Measurements from ENCODE around the gene RAB19. TPM values are rescaled to one million over a fixed set of nuclear protein-coding genes. Genes with fewer than 3 reads are reported as not detected.
"Not testable (repeated sequence)": the region's sequence is repeated elsewhere in the genome, so short reads cannot be mapped to it uniquely, and the experiment has no call there.

Gene RAB19
- total RNA-seq, 6 experiments from 2014 or later, result 0.27 to 1.0 TPM; not detected in 4

DNA sequence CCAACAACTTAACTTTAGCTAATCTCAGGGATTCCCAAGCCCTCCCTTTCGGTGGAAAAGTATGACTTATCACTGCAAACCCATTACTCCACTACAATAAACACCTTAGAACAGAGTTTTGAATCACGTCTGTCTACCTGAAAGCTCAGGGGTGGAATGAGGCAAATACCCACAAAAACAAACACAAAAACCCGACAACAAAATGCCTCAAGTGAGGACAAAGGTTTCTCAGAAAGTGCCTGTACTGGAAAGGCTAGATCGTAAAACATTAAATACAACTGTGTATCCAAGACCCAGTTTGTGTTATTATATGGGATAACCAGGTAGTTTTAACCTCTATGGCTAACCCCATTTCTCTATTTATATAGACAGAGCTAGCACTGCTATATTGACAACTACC is 49.4 kb downstream of the RAB19 start:
- Histone ChIP-seq H3K9me3 (no peaks in the 10 kb centered on the region), H3K4me1 (peaks cover 0 to 12% (median 0%) of the 10 kb centered on the region in 4 donors), H3K27me3 (no peaks in the 10 kb centered on the region), H3K4me3 (no peak overlapping the region), H3K36me3 (peaks cover under 1 to 42% (median 20%) of the 10 kb centered on the region in 4 donors), H3K27ac (no peak overlapping the region)
- WGBS (ENCODE audit: insufficient coverage, low coverage, low lambda C conversion rate, missing lambda C conversion rate), result 80% methylated on average over 4 of the region's 4 CpGs
- DNase-seq, result no peak
- TF ChIP-seq POLR2A (IDR thresholded peaks at IDR 0.05), result no peak
- TF ChIP-seq, protein P1, sequence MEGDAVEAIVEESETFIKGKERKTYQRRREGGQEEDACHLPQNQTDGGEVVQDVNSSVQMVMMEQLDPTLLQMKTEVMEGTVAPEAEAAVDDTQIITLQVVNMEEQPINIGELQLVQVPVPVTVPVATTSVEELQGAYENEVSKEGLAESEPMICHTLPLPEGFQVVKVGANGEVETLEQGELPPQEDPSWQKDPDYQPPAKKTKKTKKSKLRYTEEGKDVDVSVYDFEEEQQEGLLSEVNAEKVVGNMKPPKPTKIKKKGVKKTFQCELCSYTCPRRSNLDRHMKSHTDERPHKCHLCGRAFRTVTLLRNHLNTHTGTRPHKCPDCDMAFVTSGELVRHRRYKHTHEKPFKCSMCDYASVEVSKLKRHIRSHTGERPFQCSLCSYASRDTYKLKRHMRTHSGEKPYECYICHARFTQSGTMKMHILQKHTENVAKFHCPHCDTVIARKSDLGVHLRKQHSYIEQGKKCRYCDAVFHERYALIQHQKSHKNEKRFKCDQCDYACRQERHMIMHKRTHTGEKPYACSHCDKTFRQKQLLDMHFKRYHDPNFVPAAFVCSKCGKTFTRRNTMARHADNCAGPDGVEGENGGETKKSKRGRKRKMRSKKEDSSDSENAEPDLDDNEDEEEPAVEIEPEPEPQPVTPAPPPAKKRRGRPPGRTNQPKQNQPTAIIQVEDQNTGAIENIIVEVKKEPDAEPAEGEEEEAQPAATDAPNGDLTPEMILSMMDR (IDR thresholded peaks at IDR 0.05), result no peak
- intact Hi-C loops (cut with DNase I), result no loop called here
- no peak for ATAC-seq

DNA sequence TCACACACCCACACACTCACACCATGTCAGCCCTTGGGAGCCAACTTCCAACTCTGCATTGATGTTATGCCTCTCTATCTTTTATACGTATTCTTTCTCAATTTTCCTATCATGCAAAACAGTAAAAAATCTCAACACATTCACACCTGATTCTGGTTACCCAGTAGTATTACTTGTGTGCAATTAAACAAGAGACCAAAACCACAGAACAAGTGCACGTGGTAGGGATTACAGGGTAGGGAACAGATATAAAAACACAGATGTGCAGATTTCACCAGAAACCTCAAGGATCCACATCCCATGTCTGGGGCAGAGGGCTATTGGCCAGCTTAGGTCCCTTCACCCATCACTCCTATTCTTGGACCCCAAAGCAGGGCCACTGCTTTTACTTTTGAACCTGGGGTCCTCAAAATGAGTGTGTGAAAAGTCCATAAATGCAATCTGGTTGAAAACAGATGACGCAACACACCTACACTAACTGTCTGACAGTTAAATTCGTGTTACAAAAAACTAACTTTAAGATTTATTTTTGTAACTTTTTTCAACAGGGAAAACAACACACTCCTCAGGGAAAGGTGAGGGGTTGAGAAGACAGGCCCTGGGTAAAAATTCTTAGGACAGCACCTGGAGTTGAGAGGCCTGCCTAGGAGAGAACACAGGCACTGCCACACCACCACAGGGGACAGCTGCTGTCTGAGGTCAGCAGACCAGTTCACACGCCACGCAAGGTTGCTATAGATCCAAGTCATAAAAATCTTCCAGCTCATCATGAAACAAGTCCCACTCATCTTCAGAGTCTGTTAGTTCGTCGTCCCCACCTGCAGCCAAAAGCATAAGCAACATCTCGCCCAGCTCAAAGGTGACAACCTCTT is 50.2 kb downstream of the RAB19 start:
- H3K27me3 ChIP-seq; ATAC-seq; DNase-seq; H3K27ac ChIP-seq; H3K9me3 ChIP-seq; H3K4me3 ChIP-seq; intact Hi-C loops (cut with DNase I): not testable (repeated sequence)
- Histone ChIP-seq H3K4me1 (peaks cover 0 to 12% (median 0%) of the 10 kb centered on the region in 4 donors), H3K36me3 (peaks cover 8 to 49% (median 24%) of the 10 kb centered on the region in 4 donors)
- WGBS (ENCODE audit: insufficient coverage, low coverage, low lambda C conversion rate, missing lambda C conversion rate), result 83% methylated on average over 9 of the region's 9 CpGs

DNA sequence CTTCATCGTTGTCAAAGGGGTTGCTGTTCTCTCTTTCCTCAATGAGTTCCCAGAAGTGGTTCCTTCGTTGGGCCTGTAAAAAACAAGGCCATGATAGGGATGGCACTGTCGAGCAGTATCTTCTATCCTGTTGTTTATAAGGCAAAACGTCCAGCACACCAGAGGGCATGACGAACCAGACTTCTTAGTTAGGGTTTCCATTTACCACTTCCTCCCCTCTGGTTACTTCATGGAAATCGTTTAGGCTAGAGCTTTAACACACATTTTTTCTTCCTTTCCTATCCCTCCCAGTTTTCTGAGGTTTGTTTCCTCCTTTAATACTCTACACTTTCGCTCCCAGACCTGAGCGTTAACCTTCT is 50.8 kb downstream of the RAB19 start:
- H3K27ac ChIP-seq, result no peak overlapping the region
- H3K27me3 ChIP-seq, result no peaks in the 10 kb centered on the region
- DNase-seq, result no peak
- no peak overlapping the region for H3K4me3 ChIP-seq
- WGBS (ENCODE audit: insufficient coverage, low coverage, low lambda C conversion rate, missing lambda C conversion rate), result 73% methylated on average over 7 of the region's 8 CpGs
- H3K9me3 ChIP-seq, result no peaks in the 10 kb centered on the region
- H3K4me1 ChIP-seq, result peaks cover 0 to 12% (median 0%) of the 10 kb centered on the region in 4 donors
- intact Hi-C loops (cut with DNase I), result no loop called here
- H3K36me3 ChIP-seq, result peaks cover 8 to 55% (median 25%) of the 10 kb centered on the region in 4 donors
- ATAC-seq, result no peak
- TF ChIP-seq POLR2A (IDR thresholded peaks at IDR 0.05), result no peak
- TF ChIP-seq, protein P1 (IDR thresholded peaks at IDR 0.05), result no peak

DNA sequence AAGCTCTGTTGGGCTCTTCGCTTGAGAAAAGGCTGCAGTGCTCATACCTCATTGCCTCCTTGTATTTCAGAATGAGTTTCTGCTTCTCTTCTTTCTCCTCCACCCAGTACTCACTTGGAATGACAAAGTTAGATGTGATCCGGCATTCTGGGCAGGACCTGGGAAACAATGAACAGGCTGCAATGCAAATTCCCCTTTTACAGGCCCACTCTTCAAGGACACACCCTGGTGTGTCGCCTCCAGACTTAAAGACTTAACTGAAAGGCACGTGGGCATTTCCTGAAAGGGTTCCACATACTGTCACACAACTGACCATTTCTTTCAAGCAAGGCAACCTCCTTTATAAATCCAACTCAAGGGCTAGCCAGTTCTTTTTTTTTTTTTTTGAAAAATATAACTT is 51.9 kb downstream of the RAB19 start:
- Histone ChIP-seq H3K9me3 (no peaks in the 10 kb centered on the region), H3K27ac (no peak overlapping the region), H3K4me1 (peaks cover 0 to 12% (median 0%) of the 10 kb centered on the region in 4 donors), H3K36me3 (peaks cover 8 to 55% (median 27%) of the 10 kb centered on the region in 4 donors), H3K4me3 (no peak overlapping the region), H3K27me3 (no peaks in the 10 kb centered on the region)
- no peak for DNase-seq
- WGBS (ENCODE audit: insufficient coverage, low coverage, low lambda C conversion rate, missing lambda C conversion rate), result 83% methylated on average over 4 of the region's 4 CpGs
- intact Hi-C loops (cut with DNase I), result no loop called here
- ATAC-seq, result no peak
- no peak for TF ChIP-seq POLR2A (IDR thresholded peaks at IDR 0.05)
- TF ChIP-seq, protein P1 (IDR thresholded peaks at IDR 0.05), result no peak

DNA sequence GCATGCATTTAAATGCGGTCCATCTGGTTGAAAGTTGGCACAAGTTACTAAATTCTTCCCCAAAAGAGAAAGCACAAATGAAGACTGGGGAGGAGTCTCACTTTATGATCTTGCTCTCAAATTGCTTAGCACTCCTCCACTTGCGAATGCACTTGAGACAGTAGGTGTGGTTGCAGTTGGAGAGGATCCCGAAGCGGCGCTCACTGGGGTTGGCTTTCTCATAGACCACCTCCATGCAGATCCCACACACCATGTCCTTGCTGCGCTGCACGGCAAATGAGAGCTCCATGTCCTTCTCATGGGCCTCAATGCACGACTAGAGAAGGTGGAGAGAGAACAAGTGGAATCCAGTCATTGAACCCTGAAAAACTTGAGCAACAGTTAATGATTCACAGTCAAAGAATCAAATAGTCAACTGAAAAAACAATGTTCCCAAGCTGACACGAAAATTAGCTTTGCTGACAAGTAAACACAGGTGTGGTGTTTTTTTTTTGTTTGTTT is 52.7 kb downstream of the RAB19 start:
- no peak for DNase-seq

More for the DNA sequence above, 52.7 kb downstream of the RAB19 start:
- Histone ChIP-seq H3K27me3 (no peaks in the 10 kb centered on the region), H3K4me3 (no peak overlapping the region), H3K9me3 (no peaks in the 10 kb centered on the region), H3K27ac (no peak overlapping the region), H3K4me1 (peaks cover 0 to 12% (median 0%) of the 10 kb centered on the region in 4 donors), H3K36me3 (peaks cover 8 to 62% (median 30%) of the 10 kb centered on the region in 4 donors)
- intact Hi-C loops (cut with DNase I), result no loop called here
- no peak for TF ChIP-seq POLR2A (IDR thresholded peaks at IDR 0.05)
- TF ChIP-seq, protein P1 (IDR thresholded peaks at IDR 0.05), result no peak
- 71% methylated on average over 6 of the region's 9 CpGs for WGBS (ENCODE audit: insufficient coverage, low coverage, low lambda C conversion rate, missing lambda C conversion rate)
- ATAC-seq, result peak; percentile 47 to 70 (median 60)
